Upper lobe of left lung (tissue), 4 donors: ENCODE results near the gene NAA15.

Experiments used
- CTCF ChIP-seq, 6 experiments: fragments of 450-650 bp in 4 of 6; fragments of 200-600 bp in 2 of 6; sonication (generic) in 2 of 6; IDR thresholded peaks; one replicate each; pipeline ENCODE4 v1.5.1; 2016 to 2019; ENCODE audit warnings: antibody characterized with exemption in 6 of 6
- POLR2A ChIP-seq, 4 donors: fragments of 450-650 bp; IDR thresholded peaks; one replicate each; pipeline ENCODE4 v1.5.1; 2016 to 2017; ENCODE audit warnings: antibody characterized with exemption in 4 of 4, mild to moderate bottlenecking in 2 of 4

GRCh38 chr4:139273835-139274234 lies 27.5 kb upstream of the NAA15 start:
- TF ChIP-seq CTCF (IDR thresholded peaks at IDR 0.05) (no peak), POLR2A (IDR thresholded peaks at IDR 0.05) (no peak)
